ENCODE data around the gene KCNK1.

DNA sequence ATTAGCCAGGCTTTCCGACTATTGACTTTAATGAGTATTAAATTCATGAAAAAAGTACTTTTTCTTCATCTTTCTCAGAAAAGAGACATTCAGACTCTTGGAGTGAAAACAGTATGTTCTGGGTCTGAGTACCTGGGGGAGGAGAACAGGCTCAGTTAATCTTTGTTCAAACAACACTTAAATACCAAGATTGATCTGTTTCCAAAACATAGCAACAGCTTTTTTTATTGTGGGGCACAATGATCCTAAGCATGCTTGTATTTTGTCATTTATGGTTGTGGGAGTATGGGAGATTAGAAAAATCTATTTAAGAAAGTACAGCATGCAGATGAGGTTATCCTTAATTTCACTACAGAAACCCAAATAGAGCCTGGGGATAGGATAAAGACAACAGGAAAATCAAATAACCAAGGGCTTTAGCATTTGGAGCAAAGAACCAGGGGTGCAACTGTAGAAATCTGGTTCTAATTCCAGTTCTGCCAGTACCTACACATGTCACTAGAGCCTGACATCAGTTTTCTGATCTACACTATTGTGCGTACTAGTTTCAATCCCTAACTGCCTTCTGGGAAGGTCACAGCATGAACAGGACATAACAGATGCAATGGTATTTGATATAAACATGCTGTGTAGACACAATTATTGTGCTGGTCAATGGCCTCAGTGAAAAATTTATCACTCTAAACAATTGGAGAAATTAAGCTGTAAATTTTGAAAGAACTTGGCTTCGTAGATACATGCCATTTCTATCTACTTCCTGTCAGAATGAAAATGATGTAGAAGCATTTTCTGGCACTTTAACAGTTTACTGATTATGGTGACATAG, 91.2 kb downstream of the KCNK1 start:
- TF ChIP-seq CTCF (optimal IDR thresholded peaks at IDR 0.05 in 1 of 3, IDR thresholded peaks at IDR 0.05 in 1 of 3, conservative IDR thresholded peaks at IDR 0.05 in 1 of 3; ENCODE audit: extremely low read depth in 1 of 3, insufficient read depth in 2 of 3, low read length in 3 of 3), result no peak
- TF ChIP-seq EZH2 (IDR thresholded peaks at IDR 0.05; ENCODE audit: low read length), result no peak
